HEK293 (cell line): ENCODE results near the gene CLDN16.

Experiments
- CTCF ChIA-PET: fragments of 350-600 bp; formaldehyde crosslinking; extraction: SDS; loops from one replicate; lab custom pipeline; 2021; ENCODE audit warnings: antibody characterized with exemption; lab: Yijun Ruan, JAX
- POLR2A ChIA-PET: fragments of 300-600 bp; formaldehyde crosslinking; extraction: SDS; loops from one replicate; lab custom pipeline; 2020; ENCODE audit warnings: antibody characterized with exemption, inconsistent platforms; lab: Yijun Ruan, JAX
- H3K27ac ChIP-seq: fragments of 200-500 bp; sonication (Bioruptor generic); 2 replicates; pipeline ENCODE4 v1.5.1; 2014; ENCODE audit warnings: low read depth, low read length, control low read depth, inconsistent platforms; ENCODE audit errors: extremely low read depth
- H3K36me3 ChIP-seq, 2 experiments: fragments of 200-500 bp in 1 of 2; sonication (Bioruptor generic) in 1 of 2; 1 replicate in 1 of 2; 2 replicates in 1 of 2; pipeline ENCODE4 v1.5.1; 2014 to 2017; ENCODE audit warnings: inconsistent platforms in 2 of 2, low read length in 2 of 2; ENCODE audit not compliant: control insufficient read depth in 2 of 2, insufficient read depth in 1 of 2
- H3K4me1 ChIP-seq: fragments of 200-500 bp; sonication (Bioruptor generic); 2 replicates; pipeline ENCODE4 v1.5.1; 2014; ENCODE audit warnings: mild to moderate bottlenecking, low read length, inconsistent platforms; ENCODE audit not compliant: control insufficient read depth, insufficient read depth
- H3K4me3 ChIP-seq: 2 replicates; pipeline ENCODE4 v1.5.1; 2011; ENCODE audit warnings: low read depth, mild to moderate bottlenecking, control low read depth, low read length, moderate library complexity
- H3K9me3 ChIP-seq: fragments of 200-500 bp; sonication (Bioruptor generic); 2 replicates; pipeline ENCODE4 v1.5.1; 2014; ENCODE audit warnings: low read depth, low read length, inconsistent platforms; ENCODE audit not compliant: control insufficient read depth, insufficient read depth
- FEZF1 ChIP-seq: fragments of 450-650 bp; formaldehyde crosslinking; IDR thresholded peaks from 2 replicates; pipeline ENCODE4 v1.5.1; 2016; ENCODE audit warnings: missing biosample characterization, missing genetic modification characterization
- GLIS2 ChIP-seq: fragments of 450-650 bp; formaldehyde crosslinking; IDR thresholded peaks from 2 replicates; pipeline ENCODE4 v1.5.1; 2016; ENCODE audit warnings: missing biosample characterization, missing genetic modification characterization
- OSR2 ChIP-seq: fragments of 450-650 bp; formaldehyde crosslinking; IDR thresholded peaks from 2 replicates; pipeline ENCODE4 v1.5.1; 2016; ENCODE audit warnings: missing biosample characterization, missing genetic modification characterization
- RBAK ChIP-seq: fragments of 450-650 bp; formaldehyde crosslinking; IDR thresholded peaks from 2 replicates; pipeline ENCODE4 v1.5.1; 2016; ENCODE audit warnings: missing biosample characterization, missing genetic modification characterization
- SCRT2 ChIP-seq: fragments of 450-650 bp; formaldehyde crosslinking; IDR thresholded peaks from 2 replicates; pipeline ENCODE4 v1.5.1; 2016; ENCODE audit warnings: missing biosample characterization, missing genetic modification characterization
- TCF7L2 ChIP-seq: IDR thresholded peaks from 2 replicates; pipeline ENCODE4 v1.6.1; 2011; ENCODE audit warnings: low read depth, mild to moderate bottlenecking, inconsistent platforms, low read length, moderate library complexity, borderline replicate concordance
- ZBTB17 ChIP-seq: fragments of 450-650 bp; formaldehyde crosslinking; IDR thresholded peaks from 2 replicates; pipeline ENCODE4 v1.5.1; 2016; ENCODE audit warnings: missing biosample characterization, missing genetic modification characterization
- ZNF16 ChIP-seq: fragments of 450-650 bp; formaldehyde crosslinking; IDR thresholded peaks from 2 replicates; pipeline ENCODE4 v1.5.1; 2016; ENCODE audit warnings: low read depth, missing biosample characterization, missing genetic modification characterization
- ZNF214 ChIP-seq: fragments of 450-650 bp; formaldehyde crosslinking; IDR thresholded peaks from 2 replicates; pipeline ENCODE4 v1.5.1; 2017; ENCODE audit warnings: missing biosample characterization, mild to moderate bottlenecking, missing genetic modification characterization, borderline replicate concordance
- ZNF223 ChIP-seq: fragments of 450-650 bp; formaldehyde crosslinking; IDR thresholded peaks from 2 replicates; pipeline ENCODE4 v1.5.1; 2016; ENCODE audit warnings: missing biosample characterization, missing genetic modification characterization
- ZNF341 ChIP-seq: fragments of 450-650 bp; formaldehyde crosslinking; IDR thresholded peaks from 2 replicates; pipeline ENCODE4; 2016; ENCODE audit warnings: low read depth, missing biosample characterization, missing genetic modification characterization
- ZNF664 ChIP-seq: fragments of 450-650 bp; formaldehyde crosslinking; IDR thresholded peaks from 2 replicates; pipeline ENCODE4 v1.5.1; 2016; ENCODE audit warnings: missing biosample characterization, missing genetic modification characterization
- ZNF707 ChIP-seq: fragments of 450-650 bp; formaldehyde crosslinking; IDR thresholded peaks from 2 replicates; pipeline ENCODE4 v1.5.1; 2016; ENCODE audit warnings: missing biosample characterization, missing genetic modification characterization
- ZNF843 ChIP-seq: fragments of 450-650 bp; formaldehyde crosslinking; IDR thresholded peaks from 2 replicates; pipeline ENCODE4 v1.5.1; 2016; ENCODE audit warnings: missing biosample characterization, missing genetic modification characterization
- ZSCAN16 ChIP-seq: fragments of 450-650 bp; formaldehyde crosslinking; IDR thresholded peaks from 2 replicates; pipeline ENCODE4 v1.5.1; 2016; ENCODE audit warnings: missing biosample characterization, missing genetic modification characterization
- TF ChIP-seq, protein P1 (sequence below): fragments of 450-650 bp; formaldehyde crosslinking; IDR thresholded peaks from 2 replicates; pipeline ENCODE4 v1.5.1; 2016; ENCODE audit warnings: missing biosample characterization, missing genetic modification characterization
- TF ChIP-seq, protein P2 (sequence below): fragments of 450-650 bp; formaldehyde crosslinking; IDR thresholded peaks from 2 replicates; pipeline ENCODE4 v1.5.1; 2016; ENCODE audit warnings: missing biosample characterization, missing genetic modification characterization
- TF ChIP-seq, protein P3 (sequence below): fragments of 450-650 bp; IDR thresholded peaks from 2 replicates; pipeline ENCODE4 v1.5.1; 2018; ENCODE audit warnings: missing biosample characterization, mild to moderate bottlenecking, missing genetic modification characterization

Gene CLDN16

DNA sequence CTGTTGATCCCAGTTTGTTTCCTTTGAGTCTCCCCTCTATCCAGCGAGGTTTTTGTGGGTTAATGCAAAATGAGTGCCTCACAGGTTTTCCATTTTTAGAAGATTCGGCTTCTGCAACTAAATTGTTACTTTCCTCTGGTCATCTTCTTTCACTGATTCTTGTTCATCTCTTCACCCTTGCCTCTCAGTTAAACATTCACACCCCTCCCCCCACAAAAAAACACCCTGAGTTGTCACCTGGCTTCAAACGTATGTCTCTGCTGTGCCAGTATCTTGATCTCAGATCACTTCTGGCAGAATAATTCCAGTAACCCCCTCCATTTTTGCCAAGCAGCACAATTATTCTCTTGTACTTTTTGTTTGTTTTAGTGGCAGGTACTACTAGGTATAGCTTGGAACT is 12.3 kb upstream of the CLDN16 start (continued):
- TF ChIP-seq ZNF707 (tag by site-specific recombination): no peak
- TF ChIP-seq, all 188 proteins: peak for 0

DNA sequence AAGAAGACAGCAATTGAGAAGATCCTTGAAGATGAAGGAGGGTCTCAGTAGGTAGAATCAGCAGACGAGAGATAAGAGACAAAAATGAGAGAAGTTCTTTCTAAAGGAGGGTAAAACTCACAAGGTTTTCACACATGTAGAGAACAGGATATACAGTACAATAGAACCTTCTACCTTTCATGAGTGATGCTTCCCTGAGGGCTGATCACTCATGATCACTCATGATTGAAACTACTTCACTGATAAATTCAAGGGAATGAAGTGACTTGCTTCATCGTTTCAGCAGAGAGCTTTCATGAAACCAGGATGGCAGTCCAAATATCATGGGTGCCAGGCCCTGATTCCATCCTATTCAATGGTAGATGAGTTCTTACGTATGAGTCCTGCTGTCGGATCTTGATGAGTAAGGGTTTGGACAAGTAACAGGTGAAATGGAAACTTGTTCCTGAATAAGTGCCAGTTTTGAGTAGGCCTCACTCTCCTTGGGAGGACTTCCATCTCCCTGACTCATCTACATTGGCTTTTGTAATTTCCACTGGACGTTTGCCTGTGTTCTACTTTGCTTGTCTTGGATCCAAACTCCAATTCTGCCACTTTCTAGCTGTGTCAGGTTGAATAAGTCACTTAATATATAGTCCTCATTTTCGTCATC is 9.6 kb upstream of the CLDN16 start:
- CTCF ChIA-PET: interaction anchor here (0.7 to 0.8 kb wide), 2 partner anchors 18 to 56 kb away, joined by 3 read pairs; partner anchors contain the start of gene CLDN1
- TF ChIP-seq, protein P1, sequence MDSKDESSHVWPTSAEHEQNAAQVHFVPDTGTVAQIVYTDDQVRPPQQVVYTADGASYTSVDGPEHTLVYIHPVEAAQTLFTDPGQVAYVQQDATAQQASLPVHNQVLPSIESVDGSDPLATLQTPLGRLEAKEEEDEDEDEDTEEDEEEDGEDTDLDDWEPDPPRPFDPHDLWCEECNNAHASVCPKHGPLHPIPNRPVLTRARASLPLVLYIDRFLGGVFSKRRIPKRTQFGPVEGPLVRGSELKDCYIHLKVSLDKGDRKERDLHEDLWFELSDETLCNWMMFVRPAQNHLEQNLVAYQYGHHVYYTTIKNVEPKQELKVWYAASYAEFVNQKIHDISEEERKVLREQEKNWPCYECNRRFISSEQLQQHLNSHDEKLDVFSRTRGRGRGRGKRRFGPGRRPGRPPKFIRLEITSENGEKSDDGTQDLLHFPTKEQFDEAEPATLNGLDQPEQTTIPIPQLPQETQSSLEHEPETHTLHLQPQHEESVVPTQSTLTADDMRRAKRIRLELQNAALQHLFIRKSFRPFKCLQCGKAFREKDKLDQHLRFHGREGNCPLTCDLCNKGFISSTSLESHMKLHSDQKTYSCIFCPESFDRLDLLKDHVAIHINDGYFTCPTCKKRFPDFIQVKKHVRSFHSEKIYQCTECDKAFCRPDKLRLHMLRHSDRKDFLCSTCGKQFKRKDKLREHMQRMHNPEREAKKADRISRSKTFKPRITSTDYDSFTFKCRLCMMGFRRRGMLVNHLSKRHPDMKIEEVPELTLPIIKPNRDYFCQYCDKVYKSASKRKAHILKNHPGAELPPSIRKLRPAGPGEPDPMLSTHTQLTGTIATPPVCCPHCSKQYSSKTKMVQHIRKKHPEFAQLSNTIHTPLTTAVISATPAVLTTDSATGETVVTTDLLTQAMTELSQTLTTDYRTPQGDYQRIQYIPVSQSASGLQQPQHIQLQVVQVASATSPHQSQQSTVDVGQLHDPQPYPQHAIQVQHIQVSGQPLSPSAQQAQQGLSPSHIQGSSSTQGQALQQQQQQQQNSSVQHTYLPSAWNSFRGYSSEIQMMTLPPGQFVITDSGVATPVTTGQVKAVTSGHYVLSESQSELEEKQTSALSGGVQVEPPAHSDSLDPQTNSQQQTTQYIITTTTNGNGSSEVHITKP: no peak
- TF ChIP-seq OSR2 (tag by site-specific recombination): no peak
- TF ChIP-seq, protein P2, sequence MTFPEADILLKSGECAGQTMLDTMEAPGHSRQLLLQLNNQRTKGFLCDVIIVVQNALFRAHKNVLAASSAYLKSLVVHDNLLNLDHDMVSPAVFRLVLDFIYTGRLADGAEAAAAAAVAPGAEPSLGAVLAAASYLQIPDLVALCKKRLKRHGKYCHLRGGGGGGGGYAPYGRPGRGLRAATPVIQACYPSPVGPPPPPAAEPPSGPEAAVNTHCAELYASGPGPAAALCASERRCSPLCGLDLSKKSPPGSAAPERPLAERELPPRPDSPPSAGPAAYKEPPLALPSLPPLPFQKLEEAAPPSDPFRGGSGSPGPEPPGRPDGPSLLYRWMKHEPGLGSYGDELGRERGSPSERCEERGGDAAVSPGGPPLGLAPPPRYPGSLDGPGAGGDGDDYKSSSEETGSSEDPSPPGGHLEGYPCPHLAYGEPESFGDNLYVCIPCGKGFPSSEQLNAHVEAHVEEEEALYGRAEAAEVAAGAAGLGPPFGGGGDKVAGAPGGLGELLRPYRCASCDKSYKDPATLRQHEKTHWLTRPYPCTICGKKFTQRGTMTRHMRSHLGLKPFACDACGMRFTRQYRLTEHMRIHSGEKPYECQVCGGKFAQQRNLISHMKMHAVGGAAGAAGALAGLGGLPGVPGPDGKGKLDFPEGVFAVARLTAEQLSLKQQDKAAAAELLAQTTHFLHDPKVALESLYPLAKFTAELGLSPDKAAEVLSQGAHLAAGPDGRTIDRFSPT: no peak
- TF ChIP-seq ZNF843 (tag by site-specific recombination): no peak
- TF ChIP-seq GLIS2 (tag by site-specific recombination): no peak
- TF ChIP-seq, protein P3, sequence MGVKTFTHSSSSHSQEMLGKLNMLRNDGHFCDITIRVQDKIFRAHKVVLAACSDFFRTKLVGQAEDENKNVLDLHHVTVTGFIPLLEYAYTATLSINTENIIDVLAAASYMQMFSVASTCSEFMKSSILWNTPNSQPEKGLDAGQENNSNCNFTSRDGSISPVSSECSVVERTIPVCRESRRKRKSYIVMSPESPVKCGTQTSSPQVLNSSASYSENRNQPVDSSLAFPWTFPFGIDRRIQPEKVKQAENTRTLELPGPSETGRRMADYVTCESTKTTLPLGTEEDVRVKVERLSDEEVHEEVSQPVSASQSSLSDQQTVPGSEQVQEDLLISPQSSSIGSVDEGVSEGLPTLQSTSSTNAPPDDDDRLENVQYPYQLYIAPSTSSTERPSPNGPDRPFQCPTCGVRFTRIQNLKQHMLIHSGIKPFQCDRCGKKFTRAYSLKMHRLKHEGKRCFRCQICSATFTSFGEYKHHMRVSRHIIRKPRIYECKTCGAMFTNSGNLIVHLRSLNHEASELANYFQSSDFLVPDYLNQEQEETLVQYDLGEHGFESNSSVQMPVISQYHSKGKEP: no peak
- TF ChIP-seq ZNF341 (tag by site-specific recombination): no peak
- TF ChIP-seq TCF7L2: no peak
- no peak for TF ChIP-seq ZSCAN16 (tag by site-specific recombination)
- no peak for TF ChIP-seq ZNF664
- no peak for TF ChIP-seq ZNF223
- TF ChIP-seq ZNF214 (tag by site-specific recombination): no peak
- TF ChIP-seq ZBTB17 (tag by site-specific recombination): no peak
- TF ChIP-seq ZNF16 (tag by site-specific recombination): no peak
- no peak for TF ChIP-seq RBAK (tag by site-specific recombination)
- no peak for TF ChIP-seq FEZF1 (tag by site-specific recombination)
- no peak for TF ChIP-seq SCRT2 (tag by site-specific recombination)
- Histone ChIP-seq H3K27ac (no peak overlapping the region), H3K9me3 (no peaks in the 10 kb centered on the region), H3K4me3 (no peak overlapping the region), H3K36me3 (no peaks in the 10 kb centered on the region), H3K4me1 (no peaks in the 10 kb centered on the region)
- POLR2A ChIA-PET: no interaction called here
